Endothelial cell of umbilical vein (primary cell): ENCODE data around the gene UBD. TPM values are rescaled to one million over a fixed set of nuclear protein-coding genes. Genes with fewer than 3 reads are reported as not detected.

Experiments used
- Bru-seq: library from RNA; stranded (reverse); fragments of 400-500 nt; gene quantifications from one replicate; lab custom pipeline; 2021; lab: Mats Ljungman, UMichigan
- BruChase-seq, 2 experiments: library from RNA; stranded (reverse); fragments of 400-500 nt; gene quantifications; one replicate each; lab custom pipeline; 2021; lab: Mats Ljungman, UMichigan
- BruUV-seq: library from RNA; stranded (reverse); fragments of 400-500 nt; replicated peaks from 2 replicates; lab custom pipeline; 2021; lab: Mats Ljungman, UMichigan
- CTCF ChIA-PET: fragments of 300-600, 350-600 bp; sonication (Branson Sonifier 250); formaldehyde crosslinking; loops from one replicate; lab custom pipeline; 2021; ENCODE audit warnings: antibody characterized with exemption, inconsistent platforms; lab: Charles Lee
- POLR2A ChIA-PET: fragments of 300-600, 350-600 bp; sonication (Branson Sonifier 250); formaldehyde crosslinking; loops from one replicate; lab custom pipeline; 2021; ENCODE audit warnings: antibody characterized with exemption, inconsistent platforms; lab: Charles Lee
- DNase-seq: peaks from one replicate; pipeline ENCODE4 v3.0.0-alpha.2; 2011; ENCODE audit warnings: low read depth, low spot score
- FAIRE-seq: peaks from 2 replicates; lab custom pipeline; 2011; peaks lifted over from hg19 to GRCh38; lab: Jason Lieb, UNC
- H2AFZ ChIP-seq: 2 replicates; pipeline ENCODE4 v1.6.0; 2012; ENCODE audit warnings: low read depth, low read length, control low read depth, inconsistent platforms
- H3K27ac ChIP-seq: 2 replicates; pipeline ENCODE4 v1.5.1; 2011; ENCODE audit warnings: low read depth, mild to moderate bottlenecking, control low read depth, low read length, moderate library complexity; ENCODE audit not compliant: insufficient read depth
- H3K27me3 ChIP-seq, 2 experiments: 2 replicates each; pipeline versions ENCODE4 v1.6.0 to v1.6.1; 2011; ENCODE audit warnings: low read length in 2 of 2, mixed read lengths in 1 of 2; ENCODE audit not compliant: control insufficient read depth in 2 of 2, insufficient read depth in 2 of 2
- H3K36me3 ChIP-seq, 2 experiments: 2 replicates in 1 of 2; 3 replicates in 1 of 2; pipeline ENCODE4 v1.5.1; 2011; ENCODE audit warnings: low read length in 2 of 2, mild to moderate bottlenecking in 1 of 2, moderate library complexity in 1 of 2; ENCODE audit not compliant: control insufficient read depth in 2 of 2, insufficient read depth in 2 of 2; ENCODE audit errors: extremely low read depth in 1 of 2
- H3K4me1 ChIP-seq: 3 replicates; pipeline ENCODE4 v1.5.1; 2011; ENCODE audit warnings: mild to moderate bottlenecking, low read length; ENCODE audit not compliant: control insufficient read depth, insufficient read depth; ENCODE audit errors: extremely low read depth
- H3K4me2 ChIP-seq: 2 replicates; pipeline ENCODE4 v1.6.1; 2011; ENCODE audit warnings: low read length, control low read depth, mixed read lengths; ENCODE audit not compliant: insufficient read depth
- H3K4me3 ChIP-seq, 3 experiments: fragments of 200-600 bp in 1 of 3; sonication (generic), shearing (Covaris generic) in 1 of 3; replicated peaks in 1 of 3; 2 replicates each; pipeline ENCODE4 v1.5.1; 2011 to 2016; ENCODE audit warnings: control low read depth in 3 of 3, low read length in 3 of 3, mild to moderate bottlenecking in 2 of 3, inconsistent platforms in 1 of 3, low read depth in 1 of 3, moderate library complexity in 1 of 3; ENCODE audit not compliant: insufficient read depth in 1 of 3
- H3K79me2 ChIP-seq: 2 replicates; pipeline ENCODE4 v1.6.0; 2012; ENCODE audit warnings: low read length, inconsistent platforms; ENCODE audit not compliant: control insufficient read depth, insufficient read depth
- H3K9ac ChIP-seq: replicated peaks from 2 replicates; pipeline ENCODE3; 2011; ENCODE audit warnings: low read length, control low read depth; ENCODE audit not compliant: insufficient read depth; ENCODE audit errors: extremely low read depth
- H3K9me1 ChIP-seq: replicated peaks from 3 replicates; pipeline ENCODE4 v1.6.0; 2011; ENCODE audit warnings: mild to moderate bottlenecking, low read length; ENCODE audit not compliant: control insufficient read depth, insufficient read depth; ENCODE audit errors: extremely low read depth
- H3K9me3 ChIP-seq: replicated peaks from 2 replicates; pipeline ENCODE4 v1.5.1; 2012; ENCODE audit warnings: low read length, inconsistent platforms; ENCODE audit not compliant: control insufficient read depth, insufficient read depth
- H4K20me1 ChIP-seq: replicated peaks from 2 replicates; pipeline ENCODE3; 2011; ENCODE audit warnings: mild to moderate bottlenecking, low read length; ENCODE audit not compliant: control insufficient read depth, insufficient read depth; ENCODE audit errors: extremely low read depth
- EZH2 ChIP-seq: IDR thresholded peaks from 2 replicates; pipeline ENCODE4 v1.6.1; 2012; ENCODE audit warnings: borderline replicate concordance, low read depth, mild to moderate bottlenecking, moderate library complexity, low read length, inconsistent platforms; ENCODE audit not compliant: severe bottlenecking
- FOS ChIP-seq: IDR thresholded peaks from 2 replicates; pipeline ENCODE4 v1.6.1; 2011; ENCODE audit warnings: mild to moderate bottlenecking, low read length, moderate library complexity, borderline replicate concordance; ENCODE audit not compliant: insufficient read depth
- GATA2 ChIP-seq: IDR thresholded peaks from 2 replicates; pipeline ENCODE4 v1.7.0; 2011; ENCODE audit warnings: low read depth, mild to moderate bottlenecking, moderate library complexity, mixed read lengths, low read length; ENCODE audit not compliant: insufficient read length, insufficient read depth
- JUN ChIP-seq: IDR thresholded peaks from 2 replicates; pipeline ENCODE4 v1.6.1; 2011; ENCODE audit warnings: borderline replicate concordance, low read depth; ENCODE audit not compliant: insufficient read length, insufficient read depth
- MYC ChIP-seq: IDR thresholded peaks from one replicate; pipeline ENCODE4 v1.6.1; 2011; ENCODE audit warnings: mild to moderate bottlenecking, low read depth, low read length
- POLR2A ChIP-seq: IDR thresholded peaks from 2 replicates; pipeline ENCODE4 v1.6.1; 2012; ENCODE audit warnings: low read depth, mild to moderate bottlenecking, control low read depth, low read length
- POLR2AphosphoS5 ChIP-seq: IDR thresholded peaks from 2 replicates; pipeline ENCODE4 v1.6.1; 2012; ENCODE audit warnings: low read depth, mild to moderate bottlenecking, control low read depth, low read length, moderate library complexity; ENCODE audit not compliant: insufficient read depth
- dilution Hi-C: fragments of 300-500 bp; cut with MboI; formaldehyde crosslinking; loops from one replicate; pipeline ENCODE4 v1.15.0; 2019; ENCODE audit warnings: low sequenced_read_pairs; ENCODE audit not compliant: extremely low pct_ligation_motif_present
- intact Hi-C: fragments of 100-400 bp; cut with micrococcal nuclease; formaldehyde crosslinking; loops from one replicate; pipeline ENCODE4 v1.10.0; 2022
- long read RNA-seq: library from polyadenylated mRNA; stranded (forward); transcript quantifications from one replicate; pipeline ENCODE4 v2.0.0, GENCODE V29; 2021
- polyA minus RNA-seq, 3 experiments: library from RNA; depleted of rRNA, polyadenylated mRNA; stranded (reverse); fragments of >200 nt; gene quantifications; 1 replicate in 1 of 3; 2 replicates in 2 of 3; pipeline ENCODE4 v1.2.3, GENCODE V29; 2011
- polyA plus RNA-seq, 4 experiments: library from polyadenylated mRNA; depleted of rRNA in 3 of 4; stranded (reverse) in 3 of 4; unstranded in 1 of 4; fragments of >200 nt; gene quantifications; 2 replicates each; pipeline versions ENCODE4 v1.2.1 to v1.2.3, GENCODE V29; 2011 to 2012; ENCODE audit warnings: missing spikeins in 1 of 4
- total RNA-seq: library from RNA; stranded (reverse); gene quantifications from 2 replicates; pipeline ENCODE4 v1.2.3, GENCODE V29; 2021
- TF ChIP-seq, protein P1 (sequence below), 2 donors: IDR thresholded peaks; 1 replicate in 1 of 2; 2 replicates in 1 of 2; pipeline ENCODE4 v1.5.1; 2011; ENCODE audit warnings: low read length in 2 of 2, mild to moderate bottlenecking in 2 of 2, moderate library complexity in 2 of 2, control low read depth in 1 of 2, inconsistent platforms in 1 of 2, low read depth in 1 of 2; ENCODE audit not compliant: insufficient read depth in 1 of 2; ENCODE audit errors: extremely low read depth in 1 of 2
- TF ChIP-seq, protein P2 (sequence below): IDR thresholded peaks from 2 replicates; pipeline ENCODE4 v1.6.1; 2011; ENCODE audit not compliant: insufficient read depth, insufficient read length

The UBD gene
- 0.31 TPM in 1 of 2 replicates, not detected in the other for total RNA-seq
- polyA plus RNA-seq: 0.10 and 0.13 TPM in 2 replicates
- 0.07 and 0.22 TPM in 2 replicates for polyA plus RNA-seq (2011; cell fraction: cytosol; rRNA removed)
- polyA plus RNA-seq (2011; cell fraction: nucleus; rRNA removed): not detected in 2 replicates
- polyA plus RNA-seq (2012): 2.3 and 2.8 TPM in 2 replicates
- polyA minus RNA-seq: not detected in 2 replicates
- polyA minus RNA-seq (2011; cell fraction: cytosol; rRNA and poly(A)+ RNA removed): not detected
- polyA minus RNA-seq (2011; cell fraction: nucleus; rRNA and poly(A)+ RNA removed): not detected in 2 replicates
- not detected for Bru-seq, nascent RNA
- BruChase-seq, experiment 1, labeled RNA remaining after a 6-hour chase: percentile 27 among the genes with signal in this experiment
- not detected for BruChase-seq, experiment 2, labeled RNA remaining after a 2-hour chase
- long read RNA-seq: 0 reads

GRCh38 chr6:29559524-29560287 lies at the start of gene UBD:
Gene UBD, minus strand, starts transcription at chr6:29559732. Its CDS starts 31 bp downstream, at chr6:29559701.
- CTCF ChIA-PET: interaction anchor here (1.2 kb wide), 2 partner anchors 43 to 52 kb away, joined by 3 read pairs; no protein-coding TSS in a partner anchor

More at GRCh38 chr6:29559524-29560287, at the start of gene UBD:
- Histone ChIP-seq H3K4me2 (no peak within 1 kb of the TSS), H3K9ac (no peak within 1 kb of the TSS), H3K9me3 (no peaks in the 10 kb centered on the region), H3K9me1 (no peaks in the 10 kb centered on the region), H4K20me1 (no peaks in the 10 kb centered on the region), H3K4me1 (no peaks in the 10 kb centered on the region), H3K27ac (no peak within 1 kb of the TSS), H2AFZ (no peak within 1 kb of the TSS), H3K36me3 (no peaks in the 10 kb centered on the region), H3K27me3 (peaks cover 7 to 10% of the 10 kb centered on the region in 2 experiments), H3K4me3 (no peak within 1 kb of the TSS), H3K79me2 (no peaks in the 10 kb centered on the region)
- dilution Hi-C loops: no loop called here
- POLR2A ChIA-PET: no interaction called here
- FAIRE-seq (no peak), DNase-seq (no peak)
- TF ChIP-seq POLR2AphosphoS5 (no peak), MYC (no peak), EZH2 (no peak), FOS (no peak), POLR2A (no peak), JUN (no peak), GATA2 (no peak)
- TF ChIP-seq, protein P1, sequence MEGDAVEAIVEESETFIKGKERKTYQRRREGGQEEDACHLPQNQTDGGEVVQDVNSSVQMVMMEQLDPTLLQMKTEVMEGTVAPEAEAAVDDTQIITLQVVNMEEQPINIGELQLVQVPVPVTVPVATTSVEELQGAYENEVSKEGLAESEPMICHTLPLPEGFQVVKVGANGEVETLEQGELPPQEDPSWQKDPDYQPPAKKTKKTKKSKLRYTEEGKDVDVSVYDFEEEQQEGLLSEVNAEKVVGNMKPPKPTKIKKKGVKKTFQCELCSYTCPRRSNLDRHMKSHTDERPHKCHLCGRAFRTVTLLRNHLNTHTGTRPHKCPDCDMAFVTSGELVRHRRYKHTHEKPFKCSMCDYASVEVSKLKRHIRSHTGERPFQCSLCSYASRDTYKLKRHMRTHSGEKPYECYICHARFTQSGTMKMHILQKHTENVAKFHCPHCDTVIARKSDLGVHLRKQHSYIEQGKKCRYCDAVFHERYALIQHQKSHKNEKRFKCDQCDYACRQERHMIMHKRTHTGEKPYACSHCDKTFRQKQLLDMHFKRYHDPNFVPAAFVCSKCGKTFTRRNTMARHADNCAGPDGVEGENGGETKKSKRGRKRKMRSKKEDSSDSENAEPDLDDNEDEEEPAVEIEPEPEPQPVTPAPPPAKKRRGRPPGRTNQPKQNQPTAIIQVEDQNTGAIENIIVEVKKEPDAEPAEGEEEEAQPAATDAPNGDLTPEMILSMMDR (IDR thresholded peaks at IDR 0.05; ENCODE audit: extremely low read depth in 1 of 2, insufficient read depth in 1 of 2, low read depth in 1 of 2, low read length in 2 of 2): no peak
- TF ChIP-seq, protein P2, sequence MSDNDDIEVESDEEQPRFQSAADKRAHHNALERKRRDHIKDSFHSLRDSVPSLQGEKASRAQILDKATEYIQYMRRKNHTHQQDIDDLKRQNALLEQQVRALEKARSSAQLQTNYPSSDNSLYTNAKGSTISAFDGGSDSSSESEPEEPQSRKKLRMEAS: no peak
- BruUV-seq: no TSS peak
- intact Hi-C loops: no loop called here
